B cell (primary cell): ENCODE data around the gene BMERB1.

ENCODE experiments used
- CTCF ChIP-seq: fragments of 200-600 bp; IDR thresholded peaks from one replicate; pipeline ENCODE4 v1.8.0; 2022; ENCODE audit warnings: antibody characterized with exemption, mild to moderate bottlenecking
- EZH2 ChIP-seq: IDR thresholded peaks from 2 replicates; pipeline ENCODE4 v1.6.1; 2012; ENCODE audit warnings: borderline replicate concordance, low read depth, mild to moderate bottlenecking, moderate library complexity, low read length; ENCODE audit not compliant: insufficient read depth, poor library complexity, severe bottlenecking

- TF ChIP-seq CTCF (no peak), EZH2 (no peak)
Measured at GRCh38 chr16:15599303-15600070, 165.1 kb downstream of the BMERB1 start.
